ENCODE measurements around the gene UGDH. TPM values are rescaled to one million over a fixed set of nuclear protein-coding genes. Genes with fewer than 3 reads are reported as not detected.

UGDH gene
- total and polyA plus RNA-seq, 9 of the 15 experiments (the other 6 are each of a cell fraction or from before 2014, with no cell fraction given), result 5.5 to 21.7 (median 16.2) TPM

- TF ChIP-seq ZNF407 (IDR thresholded peaks at IDR 0.05; ENCODE audit: low read depth) (no peak), IRF9 (tag; IDR thresholded peaks at IDR 0.05) (0 out of 2 replicates have a peak, but pooled peaks have one; percentile 20), ZKSCAN8 (CRISPR knock-in tag; IDR thresholded peaks at IDR 0.05) (no peak), RBM34 (IDR thresholded peaks at IDR 0.05; ENCODE audit: borderline replicate concordance, insufficient read depth, low read length) (no peak), BDP1 (IDR thresholded peaks at IDR 0.05; ENCODE audit: insufficient read depth, insufficient read length) (no peak), HEY1 (CRISPR knock-in tag; IDR thresholded peaks at IDR 0.05; ENCODE audit: borderline replicate concordance) (no peak), HDAC3 (IDR thresholded peaks at IDR 0.05; ENCODE audit: borderline replicate concordance, partially characterized antibody) (no peak), ZNF384 (IDR thresholded peaks at IDR 0.05; ENCODE audit: low read depth, low read length) (no peak), TRIM25 (IDR thresholded peaks at IDR 0.05; ENCODE audit: borderline replicate concordance) (no peak), MCM3 (IDR thresholded peaks at IDR 0.05) (no peak), TAF9B (IDR thresholded peaks at IDR 0.05; ENCODE audit: partially characterized antibody) (no peak), POLR2H (tag; IDR thresholded peaks at IDR 0.05; ENCODE audit: low read depth) (no peak), ZNF121 (CRISPR knock-in tag; conservative IDR thresholded peaks at IDR 0.05) (peak; percentile 80), MTA2 (IDR thresholded peaks at IDR 0.05; ENCODE audit: low read depth) (no peak)
These were observed 70.1 kb downstream of the UGDH start (continued) for GRCh38 chr4:39456946-39457763.
